Renal cortical epithelial cell (primary cell): ENCODE results near the gene TRPV3. TPM values are rescaled to one million over a fixed set of nuclear protein-coding genes. Genes with fewer than 3 reads are reported as not detected.

Experiments used
- DNase-seq: peaks from one replicate; pipeline ENCODE4 v3.0.0-alpha.2; 2011; ENCODE audit warnings: low read depth
- total RNA-seq: library from RNA; depleted of rRNA; stranded (reverse); fragments of >200 nt; gene quantifications from 2 replicates; pipeline ENCODE4 v1.2.3, GENCODE V29; 2014

TRPV3 gene
- total RNA-seq, 1 donor from 2014 or later: 0.89 TPM

GRCh38 chr17:3546997-3547396 lies 10.6 kb downstream of the TRPV3 start:
- no peak for DNase-seq

- no peak for DNase-seq
Measured at GRCh38 chr17:3546521-3546920, 11.1 kb downstream of the TRPV3 start.

- no peak for DNase-seq
Measured at GRCh38 chr17:3545151-3545550, 12.5 kb downstream of the TRPV3 start.

- DNase-seq: no peak
Measured at GRCh38 chr17:3544365-3544764, 13.2 kb downstream of the TRPV3 start.

- DNase-seq: no peak
Measured at GRCh38 chr17:3543453-3543852, 14.2 kb downstream of the TRPV3 start.

- no peak for DNase-seq
Measured at GRCh38 chr17:3542410-3543088, 15.1 kb downstream of the TRPV3 start.

- DNase-seq: no peak
Measured at GRCh38 chr17:3539881-3540540, 17.6 kb downstream of the TRPV3 start.

- DNase-seq: no peak
Measured at GRCh38 chr17:3536716-3537115, 20.9 kb downstream of the TRPV3 start.

- peak; percentile 36 for DNase-seq
Measured at GRCh38 chr17:3535253-3535995, 22.2 kb downstream of the TRPV3 start.

GRCh38 chr17:3534881-3535252 lies 22.7 kb downstream of the TRPV3 start:
- DNase-seq: no peak

- no peak for DNase-seq
Measured at GRCh38 chr17:3533752-3534151, 23.9 kb downstream of the TRPV3 start.

- no peak for DNase-seq
Measured at GRCh38 chr17:3532859-3533142, 24.8 kb downstream of the TRPV3 start.

- no peak for DNase-seq
Measured at GRCh38 chr17:3532106-3532858, 25.3 kb downstream of the TRPV3 start.

GRCh38 chr17:3531266-3532101 lies 26.1 kb downstream of the TRPV3 start:
- no peak for DNase-seq

- DNase-seq: no peak
Measured at GRCh38 chr17:3529817-3530741, 27.5 kb downstream of the TRPV3 start.

- peak; percentile 4 for DNase-seq
Measured at GRCh38 chr17:3528880-3529511, 28.6 kb downstream of the TRPV3 start.

GRCh38 chr17:3528403-3528851 lies 29.2 kb downstream of the TRPV3 start:
- no peak for DNase-seq

GRCh38 chr17:3527896-3528295 lies 29.7 kb downstream of the TRPV3 start:
- no peak for DNase-seq

GRCh38 chr17:3527468-3527867 lies 30.1 kb downstream of the TRPV3 start:
- no peak for DNase-seq

GRCh38 chr17:3526971-3527370 lies 30.6 kb downstream of the TRPV3 start:
- DNase-seq: no peak
